H9 (cell line): ENCODE data around the gene SCAF4. TPM values are rescaled to one million over a fixed set of nuclear protein-coding genes. Genes with fewer than 3 reads are reported as not detected.
A peak's percentile ranks its signal among the peaks of the same experiment; 100 is the strongest.

Source experiments
- DNase-seq: peaks from one replicate; pipeline ENCODE4 v3.0.0-alpha.2; 2017
- H2AFZ ChIP-seq: one replicate; pipeline ENCODE4 v1.6.1; 2013; ENCODE audit warnings: mild to moderate bottlenecking, low read length, control low read depth, moderate library complexity
- H2AK5ac ChIP-seq: 2 replicates; pipeline ENCODE4 v1.6.1; 2013; ENCODE audit warnings: low read length, control low read depth, mixed read lengths; ENCODE audit not compliant: insufficient read length
- H2BK120ac ChIP-seq: one replicate; pipeline ENCODE4 v1.6.1; 2013; ENCODE audit warnings: low read depth, mild to moderate bottlenecking, low read length, control low read depth, inconsistent platforms; ENCODE audit not compliant: poor library complexity, severe bottlenecking
- H2BK12ac ChIP-seq: 2 replicates; pipeline ENCODE4 v1.6.1; 2013; ENCODE audit warnings: low read length, control low read depth, mixed read lengths, low read depth; ENCODE audit not compliant: insufficient read length
- H2BK15ac ChIP-seq: 2 replicates; pipeline ENCODE4 v1.6.1; 2013; ENCODE audit warnings: low read depth, low read length, control low read depth
- H2BK20ac ChIP-seq: one replicate; pipeline ENCODE4 v1.6.1; 2013; ENCODE audit warnings: low read depth, mild to moderate bottlenecking, low read length, control low read depth, inconsistent platforms; ENCODE audit not compliant: poor library complexity, severe bottlenecking
- H2BK5ac ChIP-seq: 2 replicates; pipeline ENCODE4 v1.6.1; 2013; ENCODE audit warnings: low read length, control low read depth, mixed read lengths; ENCODE audit not compliant: insufficient read length
- H3K14ac ChIP-seq: 2 replicates; pipeline ENCODE4 v1.6.1; 2013; ENCODE audit warnings: low read length, control low read depth; ENCODE audit not compliant: insufficient read depth
- H3K18ac ChIP-seq: 2 replicates; pipeline ENCODE4 v1.6.1; 2013; ENCODE audit warnings: low read depth, mild to moderate bottlenecking, mixed read lengths, low read length, control low read depth; ENCODE audit not compliant: insufficient read length
- H3K23ac ChIP-seq: 2 replicates; pipeline ENCODE4 v1.6.1; 2013; ENCODE audit warnings: low read length, control low read depth, mixed read lengths, low read depth; ENCODE audit not compliant: insufficient read length
- H3K23me2 ChIP-seq: 2 replicates; pipeline ENCODE4 v1.6.1; 2013; ENCODE audit warnings: low read depth, mild to moderate bottlenecking, mixed read lengths, low read length, control low read depth; ENCODE audit not compliant: insufficient read length, poor library complexity, severe bottlenecking
- H3K27ac ChIP-seq: 2 replicates; pipeline ENCODE4 v1.5.1; 2013; ENCODE audit warnings: low read length, control low read depth, mixed read lengths, low read depth; ENCODE audit not compliant: insufficient read length
- H3K27me3 ChIP-seq: 2 replicates; pipeline ENCODE4 v1.6.1; 2013; ENCODE audit warnings: low read length, control low read depth, inconsistent platforms; ENCODE audit not compliant: insufficient read depth
- H3K4ac ChIP-seq: 2 replicates; pipeline ENCODE4 v1.6.1; 2013; ENCODE audit warnings: low read depth, mild to moderate bottlenecking, control low read depth, inconsistent platforms, low read length, moderate library complexity
- H3K4me1 ChIP-seq: 2 replicates; pipeline ENCODE4 v1.6.1; 2013; ENCODE audit warnings: low read length, control low read depth, inconsistent platforms; ENCODE audit not compliant: insufficient read depth
- H3K4me2 ChIP-seq: 2 replicates; pipeline ENCODE4 v1.6.1; 2013; ENCODE audit warnings: low read length, control low read depth, mixed read lengths; ENCODE audit not compliant: insufficient read length, insufficient read depth
- H3K56ac ChIP-seq: 2 replicates; pipeline ENCODE4 v1.6.1; 2013; ENCODE audit warnings: low read depth, mild to moderate bottlenecking, mixed read lengths, low read length, control low read depth; ENCODE audit not compliant: insufficient read length
- H3K79me1 ChIP-seq: 2 replicates; pipeline ENCODE4 v1.6.1; 2013; ENCODE audit warnings: low read depth, mild to moderate bottlenecking, moderate library complexity, low read length, control low read depth, inconsistent platforms; ENCODE audit not compliant: insufficient read depth, poor library complexity, severe bottlenecking
- H3K79me2 ChIP-seq: 2 replicates; pipeline ENCODE4 v1.6.1; 2013; ENCODE audit warnings: low read length, control low read depth, inconsistent platforms; ENCODE audit not compliant: insufficient read depth
- H3K9ac ChIP-seq: 2 replicates; pipeline ENCODE4 v1.6.1; 2013; ENCODE audit warnings: low read length, control low read depth, mixed read lengths; ENCODE audit not compliant: insufficient read length; ENCODE audit errors: extremely low read depth
- H3K9me3 ChIP-seq: one replicate; pipeline ENCODE4 v1.6.1; 2013; ENCODE audit warnings: low read depth, low read length, inconsistent platforms; ENCODE audit not compliant: control insufficient read depth
- H3T11ph ChIP-seq: one replicate; pipeline ENCODE4 v1.6.1; 2013; ENCODE audit warnings: mild to moderate bottlenecking, low read length, control low read depth, inconsistent platforms
- H4K20me1 ChIP-seq: one replicate; pipeline ENCODE4 v1.6.1; 2013; ENCODE audit not compliant: control insufficient read depth, insufficient read length, insufficient read depth
- H4K5ac ChIP-seq: 2 replicates; pipeline ENCODE4 v1.6.1; 2013; ENCODE audit warnings: low read depth, mild to moderate bottlenecking, mixed read lengths, low read length, control low read depth; ENCODE audit not compliant: insufficient read length
- H4K8ac ChIP-seq: replicated peaks from 2 replicates; pipeline ENCODE4 v1.6.1; 2013; ENCODE audit warnings: low read length, control low read depth, mixed read lengths, low read depth; ENCODE audit not compliant: insufficient read length
- H4K91ac ChIP-seq: 2 replicates; pipeline ENCODE4 v1.6.1; 2013; ENCODE audit warnings: low read depth, mild to moderate bottlenecking, moderate library complexity, mixed read lengths, low read length, control low read depth; ENCODE audit not compliant: insufficient read length
- H3K27ac Mint-ChIP-seq, 3 experiments: 2 replicates in 2 of 3; 3 replicates in 1 of 3; pipeline ENCODE4 v1.8.0; 2020 to 2021; ENCODE audit warnings: mixed read lengths in 3 of 3, mild to moderate bottlenecking in 1 of 3, moderate library complexity in 1 of 3
- H3K27me3 Mint-ChIP-seq: 2 replicates; pipeline ENCODE4 v1.8.0; 2021; ENCODE audit warnings: low read depth, mild to moderate bottlenecking, moderate library complexity, mixed read lengths
- H3K36me3 Mint-ChIP-seq, 3 experiments: 2 replicates in 2 of 3; 3 replicates in 1 of 3; pipeline ENCODE4 v1.8.0; 2020 to 2021; ENCODE audit warnings: low read depth in 3 of 3, mixed read lengths in 3 of 3; ENCODE audit not compliant: insufficient read depth in 1 of 3
- H3K4me1 Mint-ChIP-seq, 2 experiments: 2 replicates each; pipeline ENCODE4 v1.8.0; 2020; ENCODE audit warnings: mixed read lengths in 2 of 2
- H3K4me3 Mint-ChIP-seq, 2 experiments: 2 replicates in 1 of 2; 3 replicates in 1 of 2; pipeline ENCODE4 v1.8.0; 2020 to 2021; ENCODE audit warnings: mild to moderate bottlenecking in 2 of 2, mixed read lengths in 2 of 2, moderate library complexity in 1 of 2
- H3K9me3 Mint-ChIP-seq, 2 experiments: 2 replicates in 1 of 2; 3 replicates in 1 of 2; pipeline ENCODE4 v1.8.0; 2020; ENCODE audit warnings: mild to moderate bottlenecking in 2 of 2, mixed read lengths in 2 of 2, moderate library complexity in 1 of 2
- CTCF ChIP-seq: fragments of 200-600 bp; sonication (generic); conservative IDR thresholded peaks from 3 replicates; pipeline ENCODE4 v1.8.0; 2021; ENCODE audit warnings: antibody characterized with exemption, mild to moderate bottlenecking
- WGBS: extraction: QIAGEN DNeasy Blood & Tissue Kit; methylation state at CpG from one replicate; pipeline ENCODE4 v1.1.7; 2013; ENCODE audit warnings: missing lambda C conversion rate, low lambda C conversion rate, mixed read lengths; ENCODE audit not compliant: insufficient read length; ENCODE audit errors: extremely low coverage; 5-methylcytosine and 5-hydroxymethylcytosine counted together
- total RNA-seq: library from RNA; stranded (reverse); gene quantifications from 2 replicates; pipeline ENCODE4 v1.2.1, GENCODE V29; 2021

SCAF4 gene
- total RNA-seq, 1 experiment from 2014 or later, result 76.8 TPM

- H3K27ac ChIP-seq, result no peak overlapping the region
- H4K91ac ChIP-seq, result no peak overlapping the region
- H3K9ac ChIP-seq, result peak overlapping the region; percentile 51
These were observed 71.7 kb downstream of the SCAF4 start for GRCh38 chr21:31660259-31660565.

More at GRCh38 chr21:31660259-31660565, 71.7 kb downstream of the SCAF4 start:
- no peak overlapping the region for H3K4ac ChIP-seq
- no peak overlapping the region for H2BK20ac ChIP-seq
- peak overlapping the region; percentile 79 for H3K4me2 ChIP-seq
- peak overlapping the region; percentile 90 to 93 for H3K4me3 Mint-ChIP-seq
- H3T11ph ChIP-seq, result no peak overlapping the region
- no peaks in the 10 kb centered on the region for H3K9me3 ChIP-seq
- no peak for TF ChIP-seq CTCF
- no peaks in the 10 kb centered on the region for H3K4me1 ChIP-seq
- H3K18ac ChIP-seq, result no peak overlapping the region
- peaks cover 26 to 33% (median 29%) of the 10 kb centered on the region in 3 experiments for H3K36me3 Mint-ChIP-seq
- 0 out of 5 replicates have a peak, but pooled peaks cover 0 to 1% of the 10 kb centered on the region in 2 experiments for H3K9me3 Mint-ChIP-seq
- H3K23ac ChIP-seq, result no peak overlapping the region
- no peak overlapping the region for H4K8ac ChIP-seq
- no peak overlapping the region for H2BK120ac ChIP-seq
- peaks cover 30 to 31% of the 10 kb centered on the region in 2 experiments for H3K4me1 Mint-ChIP-seq
- no CpG with 5 or more reads among the region's 12 CpGs for WGBS
- H2AK5ac ChIP-seq, result no peak overlapping the region
- H2BK5ac ChIP-seq, result no peak overlapping the region
- H3K14ac ChIP-seq, result no peak overlapping the region
- no peak overlapping the region for H2AFZ ChIP-seq
- no peaks in the 10 kb centered on the region for H3K27me3 ChIP-seq
- H3K56ac ChIP-seq, result no peak overlapping the region
- H2BK15ac ChIP-seq, result no peak overlapping the region
- H3K79me2 ChIP-seq, result peaks cover 16% of the 10 kb centered on the region; the same call in 1 of the 2 replicates
- H3K27me3 Mint-ChIP-seq, result 0 out of 2 replicates have a peak, but pooled peaks cover 2% of the 10 kb centered on the region
- H3K23me2 ChIP-seq, result peaks cover 4% of the 10 kb centered on the region
- H4K20me1 ChIP-seq, result no peaks in the 10 kb centered on the region
- no peak overlapping the region for H4K5ac ChIP-seq
- no peak overlapping the region for H2BK12ac ChIP-seq
- H3K79me1 ChIP-seq, result peaks cover 4% of the 10 kb centered on the region
- H3K27ac Mint-ChIP-seq, result peak overlapping the region in 2 of 3 experiments; percentile 59 to 81; a peak in 3 of 7 replicates
- DNase-seq, result no peak
